ENCODE results near the gene CLPTM1.
"Not testable (repeated sequence)": the region's sequence is repeated elsewhere in the genome, so short reads cannot be mapped to it uniquely, and the experiment has no call there.

The CLPTM1 gene, protein sequence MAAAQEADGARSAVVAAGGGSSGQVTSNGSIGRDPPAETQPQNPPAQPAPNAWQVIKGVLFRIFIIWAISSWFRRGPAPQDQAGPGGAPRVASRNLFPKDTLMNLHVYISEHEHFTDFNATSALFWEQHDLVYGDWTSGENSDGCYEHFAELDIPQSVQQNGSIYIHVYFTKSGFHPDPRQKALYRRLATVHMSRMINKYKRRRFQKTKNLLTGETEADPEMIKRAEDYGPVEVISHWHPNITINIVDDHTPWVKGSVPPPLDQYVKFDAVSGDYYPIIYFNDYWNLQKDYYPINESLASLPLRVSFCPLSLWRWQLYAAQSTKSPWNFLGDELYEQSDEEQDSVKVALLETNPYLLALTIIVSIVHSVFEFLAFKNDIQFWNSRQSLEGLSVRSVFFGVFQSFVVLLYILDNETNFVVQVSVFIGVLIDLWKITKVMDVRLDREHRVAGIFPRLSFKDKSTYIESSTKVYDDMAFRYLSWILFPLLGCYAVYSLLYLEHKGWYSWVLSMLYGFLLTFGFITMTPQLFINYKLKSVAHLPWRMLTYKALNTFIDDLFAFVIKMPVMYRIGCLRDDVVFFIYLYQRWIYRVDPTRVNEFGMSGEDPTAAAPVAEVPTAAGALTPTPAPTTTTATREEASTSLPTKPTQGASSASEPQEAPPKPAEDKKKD

DNA sequence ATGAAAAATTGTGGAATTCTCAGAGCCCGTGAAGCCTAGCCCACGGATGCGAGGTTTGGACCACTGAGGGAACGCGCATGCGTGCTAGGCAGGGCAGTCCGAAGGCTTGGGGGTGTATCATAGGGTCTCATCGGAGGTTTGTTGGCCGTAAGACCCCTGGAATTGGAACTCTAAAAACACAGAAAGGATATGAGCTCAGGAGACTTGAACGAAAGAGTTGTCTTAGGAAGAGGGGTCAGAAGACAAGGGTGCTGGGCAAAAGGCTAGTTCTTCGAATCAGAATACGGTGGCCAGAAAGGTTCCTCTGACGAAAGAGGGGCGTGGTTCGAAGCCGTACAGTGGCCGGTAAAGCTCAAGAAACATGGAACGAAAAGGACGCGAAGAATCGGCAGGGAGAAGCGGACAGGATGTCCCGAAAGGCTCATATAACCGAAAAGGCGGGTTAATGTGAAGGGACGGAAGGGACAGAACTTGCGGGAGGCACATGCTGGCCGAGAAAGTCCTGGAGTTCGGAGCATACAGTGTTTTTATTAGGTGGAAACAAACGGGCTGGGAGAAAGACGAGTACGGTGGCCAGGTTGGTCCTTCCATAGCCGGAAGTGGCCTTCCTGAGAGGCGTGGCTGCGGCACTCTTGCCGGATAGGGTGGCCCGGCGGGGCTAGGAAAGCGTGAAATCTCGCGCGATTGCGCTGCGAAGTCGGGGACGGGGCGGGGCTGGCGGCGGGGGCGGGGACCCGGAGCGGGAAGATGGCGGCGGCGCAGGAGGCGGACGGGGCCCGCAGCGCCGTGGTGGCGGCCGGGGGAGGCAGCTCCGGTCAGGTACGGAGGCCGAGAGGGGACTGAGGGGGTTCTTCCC, at the start of gene CLPTM1:
CLPTM1 (plus strand) TSS at position 732 of the 856 bp plus-strand sequence; CDS start at position 748, 16 bp downstream.
- DNase-seq (ENCODE audit: low read depth), result peak; percentile 97

GRCh38 chr19:44905437-44906160, 49.6 kb upstream of the CLPTM1 start, which contains the start of gene APOE:
TSS of gene APOE (plus strand) at chr19:44905796. CDS start at chr19:44906625, 829 bp downstream.
- no peak for DNase-seq (ENCODE audit: low read depth)

DNA sequence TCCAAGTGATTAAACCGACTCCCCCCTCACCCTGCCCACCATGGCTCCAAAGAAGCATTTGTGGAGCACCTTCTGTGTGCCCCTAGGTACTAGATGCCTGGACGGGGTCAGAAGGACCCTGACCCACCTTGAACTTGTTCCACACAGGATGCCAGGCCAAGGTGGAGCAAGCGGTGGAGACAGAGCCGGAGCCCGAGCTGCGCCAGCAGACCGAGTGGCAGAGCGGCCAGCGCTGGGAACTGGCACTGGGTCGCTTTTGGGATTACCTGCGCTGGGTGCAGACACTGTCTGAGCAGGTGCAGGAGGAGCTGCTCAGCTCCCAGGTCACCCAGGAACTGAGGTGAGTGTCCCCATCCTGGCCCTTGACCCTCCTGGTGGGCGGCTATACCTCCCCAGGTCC, 47.6 kb upstream of the CLPTM1 start:
- DNase-seq (ENCODE audit: low read depth), result no peak

DNA sequence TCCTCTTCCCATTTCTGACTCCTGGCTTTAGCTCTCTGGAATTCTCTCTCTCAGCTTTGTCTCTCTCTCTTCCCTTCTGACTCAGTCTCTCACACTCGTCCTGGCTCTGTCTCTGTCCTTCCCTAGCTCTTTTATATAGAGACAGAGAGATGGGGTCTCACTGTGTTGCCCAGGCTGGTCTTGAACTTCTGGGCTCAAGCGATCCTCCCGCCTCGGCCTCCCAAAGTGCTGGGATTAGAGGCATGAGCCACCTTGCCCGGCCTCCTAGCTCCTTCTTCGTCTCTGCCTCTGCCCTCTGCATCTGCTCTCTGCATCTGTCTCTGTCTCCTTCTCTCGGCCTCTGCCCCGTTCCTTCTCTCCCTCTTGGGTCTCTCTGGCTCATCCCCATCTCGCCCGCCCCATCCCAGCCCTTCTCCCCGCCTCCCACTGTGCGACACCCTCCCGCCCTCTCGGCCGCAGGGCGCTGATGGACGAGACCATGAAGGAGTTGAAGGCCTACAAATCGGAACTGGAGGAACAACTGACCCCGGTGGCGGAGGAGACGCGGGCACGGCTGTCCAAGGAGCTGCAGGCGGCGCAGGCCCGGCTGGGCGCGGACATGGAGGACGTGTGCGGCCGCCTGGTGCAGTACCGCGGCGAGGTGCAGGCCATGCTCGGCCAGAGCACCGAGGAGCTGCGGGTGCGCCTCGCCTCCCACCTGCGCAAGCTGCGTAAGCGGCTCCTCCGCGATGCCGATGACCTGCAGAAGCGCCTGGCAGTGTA, 46.9 kb upstream of the CLPTM1 start:
- DNase-seq (ENCODE audit: low read depth), result no peak

DNA sequence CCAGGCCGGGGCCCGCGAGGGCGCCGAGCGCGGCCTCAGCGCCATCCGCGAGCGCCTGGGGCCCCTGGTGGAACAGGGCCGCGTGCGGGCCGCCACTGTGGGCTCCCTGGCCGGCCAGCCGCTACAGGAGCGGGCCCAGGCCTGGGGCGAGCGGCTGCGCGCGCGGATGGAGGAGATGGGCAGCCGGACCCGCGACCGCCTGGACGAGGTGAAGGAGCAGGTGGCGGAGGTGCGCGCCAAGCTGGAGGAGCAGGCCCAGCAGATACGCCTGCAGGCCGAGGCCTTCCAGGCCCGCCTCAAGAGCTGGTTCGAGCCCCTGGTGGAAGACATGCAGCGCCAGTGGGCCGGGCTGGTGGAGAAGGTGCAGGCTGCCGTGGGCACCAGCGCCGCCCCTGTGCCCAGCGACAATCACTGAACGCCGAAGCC, 46.3 kb upstream of the CLPTM1 start:
- no peak for DNase-seq (ENCODE audit: low read depth)

DNA sequence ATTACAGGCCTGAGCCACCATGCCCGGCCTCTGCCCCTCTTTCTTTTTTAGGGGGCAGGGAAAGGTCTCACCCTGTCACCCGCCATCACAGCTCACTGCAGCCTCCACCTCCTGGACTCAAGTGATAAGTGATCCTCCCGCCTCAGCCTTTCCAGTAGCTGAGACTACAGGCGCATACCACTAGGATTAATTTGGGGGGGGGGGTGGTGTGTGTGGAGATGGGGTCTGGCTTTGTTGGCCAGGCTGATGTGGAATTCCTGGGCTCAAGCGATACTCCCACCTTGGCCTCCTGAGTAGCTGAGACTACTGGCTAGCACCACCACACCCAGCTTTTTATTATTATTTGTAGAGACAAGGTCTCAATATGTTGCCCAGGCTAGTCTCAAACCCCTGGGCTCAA, 45.4 kb upstream of the CLPTM1 start:
- no peak for DNase-seq (ENCODE audit: low read depth)

DNA sequence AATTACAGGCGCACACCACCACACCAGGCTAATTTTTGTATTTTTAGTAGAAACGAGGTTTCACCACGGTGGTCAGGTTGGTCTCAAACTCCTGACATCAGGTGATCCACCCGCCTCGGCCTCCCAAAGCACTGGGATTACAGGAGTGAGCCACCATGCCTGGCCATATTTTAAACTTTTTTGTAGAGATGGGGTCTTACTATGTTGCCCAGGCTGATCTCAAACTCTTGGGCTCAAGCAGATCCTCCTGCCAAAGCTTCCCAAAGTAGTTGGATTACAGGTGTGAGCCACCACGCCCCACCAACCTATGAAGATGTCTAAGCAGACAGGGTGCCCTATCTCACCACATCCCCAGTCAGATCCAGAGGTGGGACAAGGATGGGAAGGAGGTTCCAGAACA, 43.3 kb upstream of the CLPTM1 start:
- not testable (repeated sequence) for DNase-seq (ENCODE audit: low read depth)

- DNase-seq (ENCODE audit: low read depth), result peak; percentile 44
Observed at GRCh38 chr19:44912854-44913253, 42.3 kb upstream of the CLPTM1 start.

- not testable (repeated sequence) for DNase-seq (ENCODE audit: low read depth)
Observed at GRCh38 chr19:44913512-44914432, 41.4 kb upstream of the CLPTM1 start.

DNA sequence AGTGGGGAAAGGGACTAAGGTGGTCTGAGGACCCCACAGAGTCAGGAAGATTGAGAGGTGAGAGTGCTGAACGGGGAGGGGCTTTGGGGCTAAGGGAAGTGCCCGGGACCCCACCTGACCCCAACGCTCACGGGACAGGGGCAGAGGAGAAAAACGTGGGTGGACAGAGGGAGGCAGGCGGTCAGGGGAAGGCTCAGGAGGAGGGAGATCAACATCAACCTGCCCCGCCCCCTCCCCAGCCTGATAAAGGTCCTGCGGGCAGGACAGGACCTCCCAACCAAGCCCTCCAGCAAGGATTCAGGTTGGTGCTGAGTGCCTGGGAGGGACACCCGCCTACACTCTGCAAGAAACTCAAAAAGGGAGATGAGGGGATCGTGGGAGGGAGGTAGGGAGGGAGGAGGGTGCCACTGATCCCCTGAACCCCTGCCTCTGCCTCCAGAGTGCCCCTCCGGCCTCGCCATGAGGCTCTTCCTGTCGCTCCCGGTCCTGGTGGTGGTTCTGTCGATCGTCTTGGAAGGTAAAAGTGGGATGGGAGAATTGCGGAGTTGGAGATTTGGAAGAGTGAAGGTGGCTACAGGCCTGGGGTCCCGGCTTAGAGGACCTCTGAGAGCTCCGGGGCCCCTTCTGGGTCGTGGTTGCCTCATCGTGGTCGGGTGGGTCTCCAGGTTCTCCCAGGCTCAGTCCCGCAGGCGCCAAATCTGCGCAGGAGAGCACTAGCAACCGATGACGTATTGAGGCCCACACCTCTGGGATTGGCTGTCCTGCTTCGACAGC, 40.6 kb upstream of the CLPTM1 start, which contains the start of gene APOC1:
APOC1 (plus strand) TSS at position 176 of the 774 bp plus-strand sequence; CDS start at position 460, 284 bp downstream.
- peak; percentile 58 for DNase-seq (ENCODE audit: low read depth)

DNA sequence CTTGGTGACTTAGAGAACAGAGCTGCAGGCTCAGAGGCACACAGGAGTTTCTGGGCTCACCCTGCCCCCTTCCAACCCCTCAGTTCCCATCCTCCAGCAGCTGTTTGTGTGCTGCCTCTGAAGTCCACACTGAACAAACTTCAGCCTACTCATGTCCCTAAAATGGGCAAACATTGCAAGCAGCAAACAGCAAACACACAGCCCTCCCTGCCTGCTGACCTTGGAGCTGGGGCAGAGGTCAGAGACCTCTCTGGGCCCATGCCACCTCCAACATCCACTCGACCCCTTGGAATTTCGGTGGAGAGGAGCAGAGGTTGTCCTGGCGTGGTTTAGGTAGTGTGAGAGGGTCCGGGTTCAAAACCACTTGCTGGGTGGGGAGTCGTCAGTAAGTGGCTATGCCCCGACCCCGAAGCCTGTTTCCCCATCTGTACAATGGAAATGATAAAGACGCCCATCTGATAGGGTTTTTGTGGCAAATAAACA, 30.9 kb upstream of the CLPTM1 start:
- DNase-seq (ENCODE audit: low read depth), result no peak

- DNase-seq (ENCODE audit: low read depth), result peak; percentile 87
Observed at GRCh38 chr19:44925114-44925891, 29.9 kb upstream of the CLPTM1 start.

- not testable (repeated sequence) for DNase-seq (ENCODE audit: low read depth)
Observed at GRCh38 chr19:44926245-44927077, 28.7 kb upstream of the CLPTM1 start.

DNA sequence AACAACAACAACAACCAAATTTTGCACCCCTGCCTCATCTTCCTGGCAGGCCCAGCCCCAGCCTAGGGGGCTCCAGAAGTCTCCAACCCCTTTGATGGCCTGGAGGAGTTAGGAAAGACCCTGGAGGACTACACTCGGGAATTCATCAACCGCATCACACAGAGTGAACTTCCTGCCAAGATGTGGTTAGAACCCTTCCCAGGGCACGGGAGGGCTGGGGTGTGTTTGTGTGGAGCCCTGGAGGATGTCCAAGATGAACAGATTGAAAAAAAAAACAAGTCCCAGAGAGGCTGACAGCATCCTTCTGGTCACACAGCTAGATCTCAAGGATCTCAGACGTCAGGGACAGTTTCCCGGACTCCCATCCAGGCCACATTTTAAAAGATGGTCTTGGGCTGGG, 27.4 kb upstream of the CLPTM1 start:
- DNase-seq (ENCODE audit: low read depth), result peak; percentile 69

GRCh38 chr19:44930088-44930487, 25.1 kb upstream of the CLPTM1 start:
- DNase-seq (ENCODE audit: low read depth), result no peak

DNA sequence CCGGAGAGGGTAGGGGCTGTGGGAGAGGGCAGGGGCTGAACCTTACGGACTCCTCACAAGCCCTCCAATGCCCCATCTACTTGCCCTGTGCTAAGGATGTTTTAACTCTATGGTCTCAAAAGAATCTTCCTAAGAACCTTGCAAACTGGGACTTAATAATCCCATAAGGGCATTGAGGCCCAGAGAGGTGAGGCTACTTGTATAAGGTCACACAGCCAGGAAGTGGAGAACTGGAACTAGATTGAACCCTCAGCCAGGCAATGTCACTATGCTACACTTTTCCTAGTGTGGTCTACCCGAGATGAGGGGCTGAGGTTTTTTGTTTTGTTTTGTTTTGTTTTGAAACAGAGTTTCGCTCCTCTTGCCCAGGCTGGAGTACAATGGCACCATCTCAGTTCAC, 23.6 kb upstream of the CLPTM1 start:
- no peak for DNase-seq (ENCODE audit: low read depth)

DNA sequence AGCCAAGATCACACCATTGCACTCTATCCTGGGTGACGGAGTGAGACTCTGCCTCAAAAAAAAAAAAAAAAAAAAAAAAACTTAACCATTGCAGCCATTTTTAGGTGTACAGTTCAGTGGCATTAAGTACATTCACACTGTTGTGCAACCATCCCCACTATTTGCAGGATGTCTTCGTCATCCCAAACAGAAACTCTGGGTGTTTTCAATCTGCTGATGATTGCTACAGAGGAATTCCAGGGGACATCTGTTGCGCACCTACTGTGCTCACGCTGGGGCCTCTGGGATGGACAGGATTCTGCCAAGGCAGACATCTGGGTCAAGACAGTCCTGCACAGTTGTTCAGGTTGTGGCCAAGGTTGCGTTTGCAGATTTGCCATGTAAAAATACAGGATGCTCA, 15.5 kb upstream of the CLPTM1 start:
- DNase-seq (ENCODE audit: low read depth), result no peak

Data from fibroblast of gingiva (primary cell).